Measurements from ENCODE around the gene SCPEP1.

- TF ChIP-seq NBN (conservative IDR thresholded peaks at IDR 0.05) (no peak), POLR2A (IDR thresholded peaks at IDR 0.05; ENCODE audit: insufficient read depth in 1 of 2, low read depth in 2 of 2, low read length in 2 of 2) (no peak), CHD2 (IDR thresholded peaks at IDR 0.05; ENCODE audit: low read depth, low read length) (no peak), NFYB (CRISPR knock-in tag; IDR thresholded peaks at IDR 0.05) (no peak), PRDM15 (CRISPR knock-in tag; IDR thresholded peaks at IDR 0.05) (no peak), HDAC2 (CRISPR knock-in tag; IDR thresholded peaks at IDR 0.05) (no peak), RNF219 (CRISPR knock-in tag; IDR thresholded peaks at IDR 0.05) (no peak), BRF2 (CRISPR knock-in tag; IDR thresholded peaks at IDR 0.05) (no peak), CTCF (CRISPR knock-in tag; IDR thresholded peaks at IDR 0.05) (no peak), USF2 (IDR thresholded peaks at IDR 0.05; ENCODE audit: low read depth, low read length) (no peak), USF2 (CRISPR knock-in tag; IDR thresholded peaks at IDR 0.05; ENCODE audit: borderline replicate concordance) (no peak), EZH2 (conservative IDR thresholded peaks at IDR 0.05; ENCODE audit: low read depth, low read length) (no peak), MAZ (IDR thresholded peaks at IDR 0.05; ENCODE audit: borderline replicate concordance, low read depth, low read length) (no peak), MAZ (CRISPR knock-in tag; IDR thresholded peaks at IDR 0.05; ENCODE audit: low read depth) (no peak)
Measured at GRCh38 chr17:56933868-56934267, 44.1 kb upstream of the SCPEP1 start.
